NT2/D1 (cell line): ENCODE data around the gene SMCHD1.

Experiments
- SUZ12 ChIP-seq: IDR thresholded peaks from 2 replicates; pipeline ENCODE4 v1.6.1; 2011; ENCODE audit not compliant: insufficient read length, insufficient read depth; ENCODE audit errors: extremely low read depth
- ZNF274 ChIP-seq: IDR thresholded peaks from 2 replicates; pipeline ENCODE4 v1.6.1; 2011; ENCODE audit warnings: mild to moderate bottlenecking, low read depth, low read length

GRCh38 chr18:2848247-2849246 is 193.0 kb downstream of the SMCHD1 start:
- TF ChIP-seq SUZ12 (no peak), ZNF274 (no peak)
